HepG2 (cell line): ENCODE measurements around the gene NR1I2. TPM values are rescaled to one million over a fixed set of nuclear protein-coding genes. Genes with fewer than 3 reads are reported as not detected.
A peak's percentile ranks its signal among the peaks of the same experiment; 100 is the strongest.

ENCODE experiments used
- AGO1 ChIP-seq: fragments of 200-400 bp; formaldehyde crosslinking; IDR thresholded peaks from 2 replicates; pipeline ENCODE4 v1.6.1; 2017; ENCODE audit warnings: mild to moderate bottlenecking, low read depth, low read length, moderate library complexity; ENCODE audit not compliant: poor library complexity, severe bottlenecking
- CCAR2 ChIP-seq: fragments of 200-400 bp; formaldehyde crosslinking; optimal IDR thresholded peaks from 2 replicates; pipeline ENCODE3; 2018; ENCODE audit warnings: low read depth, mild to moderate bottlenecking, low read length, moderate library complexity
- CREB1 ChIP-seq, 2 experiments: fragments of 450-650 bp in 1 of 2; IDR thresholded peaks; 2 replicates each; pipeline ENCODE4 v1.6.1; 2016 to 2017; ENCODE audit warnings: control low read depth in 1 of 2, mild to moderate bottlenecking in 1 of 2, missing compliant biosample characterization in 1 of 2, missing genetic modification characterization in 1 of 2
- ELF3 ChIP-seq: IDR thresholded peaks from 2 replicates; pipeline ENCODE4 v1.6.1; 2016; ENCODE audit warnings: missing genetic modification reagents, missing compliant biosample characterization
- ETV5 ChIP-seq: IDR thresholded peaks from 2 replicates; pipeline ENCODE4 v1.6.1; 2018; ENCODE audit warnings: missing biosample characterization, missing genetic modification reagents, inconsistent platforms, borderline replicate concordance
- HNRNPUL1 ChIP-seq: fragments of 200-400 bp; formaldehyde crosslinking; IDR thresholded peaks from 2 replicates; pipeline ENCODE4 v1.6.1; 2017; ENCODE audit warnings: low read depth, mild to moderate bottlenecking, low read length, moderate library complexity
- HOXD1 ChIP-seq: sonication (generic); formaldehyde crosslinking; IDR thresholded peaks from 2 replicates; pipeline ENCODE4 v1.5.0; 2020; ENCODE audit warnings: missing genetic modification reagents
- KDM6A ChIP-seq: IDR thresholded peaks from 2 replicates; pipeline ENCODE4 v1.6.1; 2016; ENCODE audit warnings: low read depth
- KLF6 ChIP-seq: IDR thresholded peaks from 2 replicates; pipeline ENCODE4 v1.8.0; 2016; ENCODE audit warnings: missing biosample characterization, missing genetic modification reagents
- MIXL1 ChIP-seq: IDR thresholded peaks from 2 replicates; pipeline ENCODE4 v1.6.1; 2016
- NR2F1 ChIP-seq, 2 experiments: fragments of 450-650 bp in 1 of 2; formaldehyde crosslinking in 1 of 2; IDR thresholded peaks; 2 replicates each; pipeline versions ENCODE4 v1.5.0 to v1.6.1; 2016 to 2020; ENCODE audit warnings: mild to moderate bottlenecking in 1 of 2, missing compliant biosample characterization in 1 of 2, missing genetic modification reagents in 1 of 2, moderate library complexity in 1 of 2
- RBM39 ChIP-seq: fragments of 200-400 bp; formaldehyde crosslinking; IDR thresholded peaks from one replicate; pipeline ENCODE4 v1.6.1; 2018; ENCODE audit warnings: antibody characterized with exemption, mild to moderate bottlenecking, low read depth, low read length; ENCODE audit not compliant: poor library complexity, severe bottlenecking
- TARDBP ChIP-seq: sonication (generic); formaldehyde crosslinking; IDR thresholded peaks from 2 replicates; pipeline ENCODE4 v1.8.0; 2022; ENCODE audit warnings: mild to moderate bottlenecking, missing genetic modification reagents
- ZNF34 ChIP-seq: sonication (generic); formaldehyde crosslinking; IDR thresholded peaks from 2 replicates; pipeline ENCODE4 v1.4.0; 2020; ENCODE audit warnings: mild to moderate bottlenecking, missing genetic modification reagents, borderline replicate concordance
- ZNF546 ChIP-seq: sonication (generic); formaldehyde crosslinking; conservative IDR thresholded peaks from 2 replicates; pipeline ENCODE4 v1.8.1; 2023; ENCODE audit warnings: mild to moderate bottlenecking, missing genetic modification reagents
- ZNF816 ChIP-seq: sonication (generic); formaldehyde crosslinking; IDR thresholded peaks from 2 replicates; pipeline ENCODE4 v1.8.0; 2022; ENCODE audit warnings: missing genetic modification reagents, mild to moderate bottlenecking, borderline replicate concordance
- ZNF883 ChIP-seq: sonication (generic); formaldehyde crosslinking; IDR thresholded peaks from 2 replicates; pipeline ENCODE4 v1.5.1; 2020; ENCODE audit warnings: mild to moderate bottlenecking, missing genetic modification reagents; ENCODE audit errors: not compliant biosample characterization
- ZSCAN12 ChIP-seq: sonication (generic); formaldehyde crosslinking; IDR thresholded peaks from 2 replicates; pipeline ENCODE4 v1.9.0; 2021; ENCODE audit warnings: mild to moderate bottlenecking, missing genetic modification reagents
- polyA plus RNA-seq, 8 experiments: library from polyadenylated mRNA; depleted of rRNA in 3 of 8; stranded (reverse) in 7 of 8; unstranded in 1 of 8; fragments of >200 nt; fragmentation: Illumina TruSeq in 4 of 8; extraction: Trizol in 4 of 8; gene quantifications; 2 replicates each; pipeline versions ENCODE4 v1.2.1 to v1.2.3, GENCODE V29; 2011 to 2016; ENCODE audit warnings: low read depth in 4 of 8, missing spikeins in 1 of 8, mixed read lengths in 1 of 8; ENCODE audit not compliant: insufficient read depth in 1 of 8
- total RNA-seq, 5 experiments: library from RNA; depleted of rRNA; stranded (reverse); fragments of >200 nt; fragmentation: Illumina TruSeq; extraction: Trizol; gene quantifications; 2 replicates each; pipeline ENCODE4 v1.2.3, GENCODE V29; 2016; ENCODE audit warnings: low read depth in 1 of 5
- TF ChIP-seq, protein P1 (sequence below): sonication (generic); formaldehyde crosslinking; IDR thresholded peaks from 2 replicates; pipeline ENCODE4 v1.4.0; 2020; ENCODE audit warnings: mild to moderate bottlenecking, missing genetic modification reagents, borderline replicate concordance
- TF ChIP-seq, protein P2 (sequence below): sonication (generic); formaldehyde crosslinking; IDR thresholded peaks from 2 replicates; pipeline ENCODE4 v1.4.0; 2020; ENCODE audit warnings: missing genetic modification reagents
- TF ChIP-seq, protein P3 (sequence below): sonication (generic); formaldehyde crosslinking; IDR thresholded peaks from 2 replicates; pipeline ENCODE4 v1.5.1; 2020; ENCODE audit warnings: missing genetic modification reagents, mild to moderate bottlenecking, borderline replicate concordance

Gene NR1I2
- total and polyA plus RNA-seq, 2 of the 13 experiments (the other 11 are each of a cell fraction or from before 2014, with no cell fraction given): 8.8 to 13.4 TPM

DNA sequence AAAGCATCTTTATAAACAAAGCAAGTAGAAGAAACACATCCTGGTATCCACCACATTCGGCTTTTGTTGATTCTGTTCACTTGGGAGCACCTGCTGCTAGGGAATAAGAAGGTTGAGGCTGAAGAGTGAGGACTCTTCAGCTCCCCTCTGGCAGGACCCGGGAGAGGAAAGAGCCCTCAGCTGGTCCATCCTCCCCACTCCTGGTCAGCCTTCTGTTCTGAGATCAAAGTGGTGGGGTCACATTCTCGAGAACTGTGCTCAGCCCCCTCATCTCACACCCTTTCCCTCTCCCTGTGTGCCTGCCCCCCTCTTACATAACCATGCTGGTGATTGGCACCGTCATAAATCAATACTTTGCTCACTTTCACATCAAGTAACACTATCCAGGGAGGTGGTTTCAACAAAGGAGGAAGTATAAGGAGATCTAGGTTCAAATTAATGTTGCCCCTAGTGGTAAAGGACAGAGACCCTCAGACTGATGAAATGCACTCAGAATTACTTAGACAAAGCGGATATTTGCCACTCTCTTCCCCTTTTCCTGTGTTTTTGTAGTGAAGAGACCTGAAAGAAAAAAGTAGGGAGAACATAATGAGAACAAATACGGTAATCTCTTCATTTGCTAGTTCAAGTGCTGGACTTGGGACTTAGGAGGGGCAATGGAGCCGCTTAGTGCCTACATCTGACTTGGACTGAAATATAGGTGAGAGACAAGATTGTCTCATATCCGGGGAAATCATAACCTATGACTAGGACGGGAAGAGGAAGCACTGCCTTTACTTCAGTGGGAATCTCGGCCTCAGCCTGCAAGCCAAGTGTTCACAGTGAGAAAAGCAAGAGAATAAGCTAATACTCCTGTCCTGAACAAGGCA is at the start of gene NR1I2 (continued):
- TF ChIP-seq RBM39: no peak
- TF ChIP-seq, protein P1, sequence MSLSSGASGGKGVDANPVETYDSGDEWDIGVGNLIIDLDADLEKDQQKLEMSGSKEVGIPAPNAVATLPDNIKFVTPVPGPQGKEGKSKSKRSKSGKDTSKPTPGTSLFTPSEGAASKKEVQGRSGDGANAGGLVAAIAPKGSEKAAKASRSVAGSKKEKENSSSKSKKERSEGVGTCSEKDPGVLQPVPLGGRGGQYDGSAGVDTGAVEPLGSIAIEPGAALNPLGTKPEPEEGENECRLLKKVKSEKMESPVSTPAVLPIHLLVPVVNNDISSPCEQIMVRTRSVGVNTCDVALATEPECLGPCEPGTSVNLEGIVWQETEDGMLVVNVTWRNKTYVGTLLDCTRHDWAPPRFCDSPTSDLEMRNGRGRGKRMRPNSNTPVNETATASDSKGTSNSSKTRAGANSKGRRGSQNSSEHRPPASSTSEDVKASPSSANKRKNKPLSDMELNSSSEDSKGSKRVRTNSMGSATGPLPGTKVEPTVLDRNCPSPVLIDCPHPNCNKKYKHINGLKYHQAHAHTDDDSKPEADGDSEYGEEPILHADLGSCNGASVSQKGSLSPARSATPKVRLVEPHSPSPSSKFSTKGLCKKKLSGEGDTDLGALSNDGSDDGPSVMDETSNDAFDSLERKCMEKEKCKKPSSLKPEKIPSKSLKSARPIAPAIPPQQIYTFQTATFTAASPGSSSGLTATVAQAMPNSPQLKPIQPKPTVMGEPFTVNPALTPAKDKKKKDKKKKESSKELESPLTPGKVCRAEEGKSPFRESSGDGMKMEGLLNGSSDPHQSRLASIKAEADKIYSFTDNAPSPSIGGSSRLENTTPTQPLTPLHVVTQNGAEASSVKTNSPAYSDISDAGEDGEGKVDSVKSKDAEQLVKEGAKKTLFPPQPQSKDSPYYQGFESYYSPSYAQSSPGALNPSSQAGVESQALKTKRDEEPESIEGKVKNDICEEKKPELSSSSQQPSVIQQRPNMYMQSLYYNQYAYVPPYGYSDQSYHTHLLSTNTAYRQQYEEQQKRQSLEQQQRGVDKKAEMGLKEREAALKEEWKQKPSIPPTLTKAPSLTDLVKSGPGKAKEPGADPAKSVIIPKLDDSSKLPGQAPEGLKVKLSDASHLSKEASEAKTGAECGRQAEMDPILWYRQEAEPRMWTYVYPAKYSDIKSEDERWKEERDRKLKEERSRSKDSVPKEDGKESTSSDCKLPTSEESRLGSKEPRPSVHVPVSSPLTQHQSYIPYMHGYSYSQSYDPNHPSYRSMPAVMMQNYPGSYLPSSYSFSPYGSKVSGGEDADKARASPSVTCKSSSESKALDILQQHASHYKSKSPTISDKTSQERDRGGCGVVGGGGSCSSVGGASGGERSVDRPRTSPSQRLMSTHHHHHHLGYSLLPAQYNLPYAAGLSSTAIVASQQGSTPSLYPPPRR (CRISPR knock-in tag): no peak
- TF ChIP-seq ZNF883 (CRISPR knock-in tag): no peak
- TF ChIP-seq CCAR2: no peak
- TF ChIP-seq ETV5 (CRISPR knock-in tag): 0 out of 2 replicates have a peak, but pooled peaks have one; percentile 19
- no peak for TF ChIP-seq HOXD1 (CRISPR knock-in tag)
- 0 out of 2 replicates have a peak, but pooled peaks have one; percentile 17 for TF ChIP-seq TARDBP (CRISPR knock-in tag)
- no peak for TF ChIP-seq KLF6 (CRISPR knock-in tag)
- no peak for TF ChIP-seq ZSCAN12 (CRISPR knock-in tag)
- no peak for TF ChIP-seq KDM6A (CRISPR knock-in tag)
- no peak for TF ChIP-seq ZNF816 (CRISPR knock-in tag)
- no peak for TF ChIP-seq ZNF34 (CRISPR knock-in tag)
- no peak for TF ChIP-seq HNRNPUL1
- no peak for TF ChIP-seq AGO1
- no peak for TF ChIP-seq CREB1 (IDR thresholded peaks at IDR 0.05)
- peak; percentile 33; the same call in 1 of the 2 replicates for TF ChIP-seq CREB1 (CRISPR knock-in tag; IDR thresholded peaks at IDR 0.05)
- TF ChIP-seq, protein P2, sequence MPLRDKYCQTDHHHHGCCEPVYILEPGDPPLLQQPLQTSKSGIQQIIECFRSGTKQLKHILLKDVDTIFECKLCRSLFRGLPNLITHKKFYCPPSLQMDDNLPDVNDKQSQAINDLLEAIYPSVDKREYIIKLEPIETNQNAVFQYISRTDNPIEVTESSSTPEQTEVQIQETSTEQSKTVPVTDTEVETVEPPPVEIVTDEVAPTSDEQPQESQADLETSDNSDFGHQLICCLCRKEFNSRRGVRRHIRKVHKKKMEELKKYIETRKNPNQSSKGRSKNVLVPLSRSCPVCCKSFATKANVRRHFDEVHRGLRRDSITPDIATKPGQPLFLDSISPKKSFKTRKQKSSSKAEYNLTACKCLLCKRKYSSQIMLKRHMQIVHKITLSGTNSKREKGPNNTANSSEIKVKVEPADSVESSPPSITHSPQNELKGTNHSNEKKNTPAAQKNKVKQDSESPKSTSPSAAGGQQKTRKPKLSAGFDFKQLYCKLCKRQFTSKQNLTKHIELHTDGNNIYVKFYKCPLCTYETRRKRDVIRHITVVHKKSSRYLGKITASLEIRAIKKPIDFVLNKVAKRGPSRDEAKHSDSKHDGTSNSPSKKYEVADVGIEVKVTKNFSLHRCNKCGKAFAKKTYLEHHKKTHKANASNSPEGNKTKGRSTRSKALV (CRISPR knock-in tag): no peak
- TF ChIP-seq ZNF546 (CRISPR knock-in tag): no peak
- TF ChIP-seq, protein P3, sequence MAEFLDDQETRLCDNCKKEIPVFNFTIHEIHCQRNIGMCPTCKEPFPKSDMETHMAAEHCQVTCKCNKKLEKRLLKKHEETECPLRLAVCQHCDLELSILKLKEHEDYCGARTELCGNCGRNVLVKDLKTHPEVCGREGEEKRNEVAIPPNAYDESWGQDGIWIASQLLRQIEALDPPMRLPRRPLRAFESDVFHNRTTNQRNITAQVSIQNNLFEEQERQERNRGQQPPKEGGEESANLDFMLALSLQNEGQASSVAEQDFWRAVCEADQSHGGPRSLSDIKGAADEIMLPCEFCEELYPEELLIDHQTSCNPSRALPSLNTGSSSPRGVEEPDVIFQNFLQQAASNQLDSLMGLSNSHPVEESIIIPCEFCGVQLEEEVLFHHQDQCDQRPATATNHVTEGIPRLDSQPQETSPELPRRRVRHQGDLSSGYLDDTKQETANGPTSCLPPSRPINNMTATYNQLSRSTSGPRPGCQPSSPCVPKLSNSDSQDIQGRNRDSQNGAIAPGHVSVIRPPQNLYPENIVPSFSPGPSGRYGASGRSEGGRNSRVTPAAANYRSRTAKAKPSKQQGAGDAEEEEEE (CRISPR knock-in tag): no peak
- no peak for TF ChIP-seq NR2F1 (CRISPR knock-in tag; IDR thresholded peaks at IDR 0.05)
- TF ChIP-seq ELF3 (CRISPR knock-in tag): peak; percentile 14; the same call in 1 of the 2 replicates
- no peak for TF ChIP-seq MIXL1 (CRISPR knock-in tag)
